ENCODE results near the gene BCL2L14.

Gene BCL2L14

DNA sequence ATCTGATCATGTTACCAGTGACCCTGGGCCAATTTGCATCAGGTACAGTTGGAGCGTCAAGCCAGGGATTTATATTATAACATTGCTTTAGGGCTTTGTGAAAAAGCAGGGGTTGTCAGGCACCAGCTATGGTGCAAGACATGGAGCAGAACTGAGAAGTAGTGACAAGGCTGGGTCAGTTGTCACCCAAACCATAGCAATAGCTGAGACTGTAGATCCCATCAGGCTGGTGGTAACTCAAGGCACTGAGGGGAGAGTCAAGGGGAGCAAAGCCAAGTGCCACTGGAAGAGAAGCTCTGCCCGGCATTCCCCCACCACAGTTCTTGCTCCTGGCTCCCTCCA is 16.9 kb downstream of the BCL2L14 start:
- H3K4me2 ChIP-seq (ENCODE audit: low read length) = no peak overlapping the region
- H3K4me1 ChIP-seq (ENCODE audit: insufficient read depth, low read length, severe bottlenecking) = no peaks in the 10 kb centered on the region
- H3K27ac ChIP-seq (ENCODE audit: low read depth, low read length, poor library complexity, severe bottlenecking) = no peak overlapping the region
- no peak overlapping the region for H2AFZ ChIP-seq (ENCODE audit: low read length)
- H3F3A ChIP-seq (ENCODE audit: insufficient read depth, low read length) = no peaks in the 10 kb centered on the region
- no peak overlapping the region for H3K4me3 ChIP-seq (ENCODE audit: low read depth, low read length, poor library complexity, severe bottlenecking)
- H3K79me2 ChIP-seq (ENCODE audit: insufficient read depth, low read length) = no peaks in the 10 kb centered on the region
- no peaks in the 10 kb centered on the region for H3K36me3 ChIP-seq (ENCODE audit: insufficient read depth, low read length)
- no peaks in the 10 kb centered on the region for H3K9me3 ChIP-seq (ENCODE audit: low read length)
- H3K27me3 ChIP-seq (ENCODE audit: insufficient read depth, low read length) = peaks cover 10% of the 10 kb centered on the region; the same call in 1 of the 2 replicates
- H3K9me2 ChIP-seq (ENCODE audit: low read depth, low read length) = no peaks in the 10 kb centered on the region
- no peaks in the 10 kb centered on the region for H4K20me1 ChIP-seq (ENCODE audit: insufficient read depth, low read length)
- TF ChIP-seq, protein P1, sequence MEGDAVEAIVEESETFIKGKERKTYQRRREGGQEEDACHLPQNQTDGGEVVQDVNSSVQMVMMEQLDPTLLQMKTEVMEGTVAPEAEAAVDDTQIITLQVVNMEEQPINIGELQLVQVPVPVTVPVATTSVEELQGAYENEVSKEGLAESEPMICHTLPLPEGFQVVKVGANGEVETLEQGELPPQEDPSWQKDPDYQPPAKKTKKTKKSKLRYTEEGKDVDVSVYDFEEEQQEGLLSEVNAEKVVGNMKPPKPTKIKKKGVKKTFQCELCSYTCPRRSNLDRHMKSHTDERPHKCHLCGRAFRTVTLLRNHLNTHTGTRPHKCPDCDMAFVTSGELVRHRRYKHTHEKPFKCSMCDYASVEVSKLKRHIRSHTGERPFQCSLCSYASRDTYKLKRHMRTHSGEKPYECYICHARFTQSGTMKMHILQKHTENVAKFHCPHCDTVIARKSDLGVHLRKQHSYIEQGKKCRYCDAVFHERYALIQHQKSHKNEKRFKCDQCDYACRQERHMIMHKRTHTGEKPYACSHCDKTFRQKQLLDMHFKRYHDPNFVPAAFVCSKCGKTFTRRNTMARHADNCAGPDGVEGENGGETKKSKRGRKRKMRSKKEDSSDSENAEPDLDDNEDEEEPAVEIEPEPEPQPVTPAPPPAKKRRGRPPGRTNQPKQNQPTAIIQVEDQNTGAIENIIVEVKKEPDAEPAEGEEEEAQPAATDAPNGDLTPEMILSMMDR (IDR thresholded peaks at IDR 0.05; ENCODE audit: low read length) = no peak
- TF ChIP-seq EZH2 (IDR thresholded peaks at IDR 0.05; ENCODE audit: borderline replicate concordance, low read length) = no peak
- no peak overlapping the region for H3K9ac ChIP-seq (ENCODE audit: low read length)

DNA sequence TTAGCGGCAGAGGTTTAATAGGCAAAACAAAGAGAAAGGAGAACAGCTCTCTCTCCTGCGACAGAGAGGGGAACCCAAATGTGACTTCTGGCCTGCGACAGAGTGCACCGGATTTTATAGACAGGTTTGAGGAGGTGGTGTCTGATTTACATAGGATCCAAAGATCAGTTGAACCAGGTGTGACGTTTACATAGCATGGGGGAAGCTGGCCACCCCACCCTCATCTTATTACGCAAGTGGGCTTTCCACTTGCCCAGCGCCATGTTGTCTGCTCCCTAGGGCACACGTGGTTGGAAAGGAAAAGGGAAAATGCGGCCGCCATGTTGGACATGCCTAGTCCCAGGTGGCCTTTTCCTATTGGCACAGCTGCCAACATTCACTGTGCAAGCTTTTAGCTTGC is 17.4 kb downstream of the BCL2L14 start:
- Histone ChIP-seq H3F3A (ENCODE audit: insufficient read depth, low read length) (no peaks in the 10 kb centered on the region), H3K36me3 (ENCODE audit: insufficient read depth, low read length) (no peaks in the 10 kb centered on the region), H3K9ac (ENCODE audit: low read length) (no peak overlapping the region), H3K27me3 (ENCODE audit: insufficient read depth, low read length) (peaks cover 10% of the 10 kb centered on the region; the same call in 1 of the 2 replicates), H3K4me1 (ENCODE audit: insufficient read depth, low read length, severe bottlenecking) (no peaks in the 10 kb centered on the region), H3K9me3 (ENCODE audit: low read length) (no peaks in the 10 kb centered on the region), H3K79me2 (ENCODE audit: insufficient read depth, low read length) (no peaks in the 10 kb centered on the region), H4K20me1 (ENCODE audit: insufficient read depth, low read length) (no peaks in the 10 kb centered on the region), H3K4me3 (ENCODE audit: low read depth, low read length, poor library complexity, severe bottlenecking) (no peak overlapping the region), H3K4me2 (ENCODE audit: low read length) (no peak overlapping the region), H3K9me2 (ENCODE audit: low read depth, low read length) (no peaks in the 10 kb centered on the region), H3K27ac (ENCODE audit: low read depth, low read length, poor library complexity, severe bottlenecking) (no peak overlapping the region), H2AFZ (ENCODE audit: low read length) (no peak overlapping the region)
- TF ChIP-seq EZH2 (IDR thresholded peaks at IDR 0.05; ENCODE audit: borderline replicate concordance, low read length) = no peak
- TF ChIP-seq, protein P1 (IDR thresholded peaks at IDR 0.05; ENCODE audit: low read length) = no peak

DNA sequence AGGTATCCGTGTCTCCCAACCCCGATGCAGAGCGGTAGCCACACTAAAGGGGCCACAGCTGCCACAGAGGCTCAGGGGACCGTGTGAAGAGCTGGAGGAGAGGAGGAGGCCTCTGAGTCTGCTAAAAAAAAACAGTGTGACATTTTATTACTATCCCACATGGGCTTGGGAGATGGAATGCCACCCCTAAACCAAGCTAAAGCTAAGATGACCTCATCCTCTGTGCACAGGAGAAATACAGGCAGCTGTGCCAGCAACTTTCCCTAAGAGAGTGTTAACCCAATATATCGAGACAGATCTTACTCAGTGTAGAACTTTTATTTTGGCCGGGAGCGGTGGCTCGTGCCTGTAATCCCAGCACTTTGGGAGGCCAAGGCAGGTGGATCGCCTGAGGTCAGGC is 18.0 kb downstream of the BCL2L14 start:
- Histone ChIP-seq H3K4me1 (ENCODE audit: insufficient read depth, low read length, severe bottlenecking) (no peaks in the 10 kb centered on the region), H4K20me1 (ENCODE audit: insufficient read depth, low read length) (no peaks in the 10 kb centered on the region), H3K9ac (ENCODE audit: low read length) (no peak overlapping the region), H3K27ac (ENCODE audit: low read depth, low read length, poor library complexity, severe bottlenecking) (no peak overlapping the region), H3K79me2 (ENCODE audit: insufficient read depth, low read length) (no peaks in the 10 kb centered on the region), H3K36me3 (ENCODE audit: insufficient read depth, low read length) (no peaks in the 10 kb centered on the region), H3K9me3 (ENCODE audit: low read length) (no peaks in the 10 kb centered on the region), H3K27me3 (ENCODE audit: insufficient read depth, low read length) (peaks cover 10% of the 10 kb centered on the region; the same call in 1 of the 2 replicates), H3K9me2 (ENCODE audit: low read depth, low read length) (no peaks in the 10 kb centered on the region), H3K4me2 (ENCODE audit: low read length) (no peak overlapping the region), H3F3A (ENCODE audit: insufficient read depth, low read length) (no peaks in the 10 kb centered on the region), H3K4me3 (ENCODE audit: low read depth, low read length, poor library complexity, severe bottlenecking) (no peak overlapping the region), H2AFZ (ENCODE audit: low read length) (no peak overlapping the region)
- TF ChIP-seq EZH2 (IDR thresholded peaks at IDR 0.05; ENCODE audit: borderline replicate concordance, low read length) = no peak
- TF ChIP-seq, protein P1 (IDR thresholded peaks at IDR 0.05; ENCODE audit: low read length) = no peak

Measured in OCI-LY1 (cell line).